HUES6 (cell line): ENCODE data around the gene AIP.

ENCODE experiments used
- H3K27ac ChIP-seq: 2 replicates; pipeline ENCODE4 v1.7.0; 2013; ENCODE audit warnings: low read depth, mild to moderate bottlenecking, low read length, inconsistent platforms
- H3K27me3 ChIP-seq: 2 replicates; pipeline ENCODE4 v1.6.1; 2013; ENCODE audit warnings: low read length; ENCODE audit not compliant: control insufficient read depth, insufficient read depth
- H3K36me3 ChIP-seq: 2 replicates; pipeline ENCODE4 v1.6.1; 2013; ENCODE audit warnings: low read length; ENCODE audit not compliant: control insufficient read depth, insufficient read depth
- H3K4me1 ChIP-seq: 2 replicates; pipeline ENCODE4 v1.6.1; 2013; ENCODE audit warnings: low read length; ENCODE audit not compliant: control insufficient read depth, insufficient read depth
- H3K4me3 ChIP-seq: 2 replicates; pipeline ENCODE4 v1.5.1; 2013; ENCODE audit warnings: low read depth, low read length
- H3K9ac ChIP-seq: one replicate; pipeline ENCODE4 v1.6.1; 2013; ENCODE audit warnings: mild to moderate bottlenecking, low read length
- H3K9me3 ChIP-seq: 2 replicates; pipeline ENCODE4 v1.6.1; 2013; ENCODE audit warnings: low read depth, low read length; ENCODE audit not compliant: control insufficient read depth, insufficient read depth

The AIP gene

DNA sequence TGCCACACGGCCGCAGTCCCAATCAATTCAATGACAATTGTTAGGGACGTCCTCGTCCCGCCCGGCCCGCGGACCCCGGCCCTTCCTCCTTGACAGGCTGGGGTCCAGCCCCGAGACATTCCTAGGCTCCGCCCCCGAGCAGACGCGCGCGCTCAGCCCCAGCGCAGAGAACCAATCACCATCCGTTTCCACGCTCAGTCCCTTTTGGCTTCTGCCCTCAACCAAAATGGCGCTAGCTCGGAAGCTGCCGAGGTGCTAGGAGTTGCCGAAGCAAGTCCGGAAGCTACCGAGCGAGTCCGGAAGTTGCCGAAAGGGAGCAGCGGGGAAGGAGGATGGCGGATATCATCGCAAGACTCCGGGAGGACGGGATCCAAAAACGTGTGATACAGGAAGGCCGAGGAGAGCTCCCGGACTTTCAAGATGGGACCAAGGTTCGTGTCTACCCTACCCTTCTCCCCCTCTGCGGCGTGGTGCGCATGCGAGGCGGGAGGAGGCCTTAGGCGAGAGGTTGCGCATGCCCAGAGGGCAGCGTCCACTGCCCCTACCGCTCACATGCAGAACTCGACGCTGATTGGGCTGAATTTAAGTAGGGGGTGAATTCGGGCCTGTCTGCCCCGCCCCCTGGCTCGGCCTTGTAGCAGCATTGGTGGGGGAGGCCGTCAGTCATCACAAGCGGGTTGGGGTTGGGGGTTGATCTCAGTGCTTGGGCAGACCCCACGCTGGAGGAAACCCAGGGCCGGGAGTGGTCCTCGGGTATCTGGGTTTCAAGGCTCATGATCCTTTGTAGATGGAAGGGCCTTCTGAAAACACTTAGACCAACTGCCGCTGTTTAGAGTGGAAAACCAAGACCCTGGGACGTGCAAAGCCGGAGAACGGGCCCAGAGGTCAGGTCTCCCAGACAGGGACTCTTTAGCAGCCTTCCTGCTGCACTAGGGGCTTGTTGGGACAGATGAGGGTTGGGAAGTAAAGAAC is at the start of gene AIP:
Gene AIP (plus strand): TSS at position 200 of the 972 bp plus-strand sequence. CDS start 133 bp downstream, at position 333.
- Histone ChIP-seq H3K36me3 (0 out of 2 replicates have a peak, but pooled peaks cover 3% of the 10 kb centered on the region), H3K9me3 (no peaks in the 10 kb centered on the region), H3K27me3 (no peaks in the 10 kb centered on the region; the same call in 1 of the 2 replicates), H3K4me1 (no peaks in the 10 kb centered on the region; the same call in 1 of the 2 replicates), H3K27ac (no peak within 1 kb of the TSS; the same call in 1 of the 2 replicates), H3K9ac (peak within 1 kb of the TSS; percentile 48), H3K4me3 (peak within 1 kb of the TSS; percentile 53)

DNA sequence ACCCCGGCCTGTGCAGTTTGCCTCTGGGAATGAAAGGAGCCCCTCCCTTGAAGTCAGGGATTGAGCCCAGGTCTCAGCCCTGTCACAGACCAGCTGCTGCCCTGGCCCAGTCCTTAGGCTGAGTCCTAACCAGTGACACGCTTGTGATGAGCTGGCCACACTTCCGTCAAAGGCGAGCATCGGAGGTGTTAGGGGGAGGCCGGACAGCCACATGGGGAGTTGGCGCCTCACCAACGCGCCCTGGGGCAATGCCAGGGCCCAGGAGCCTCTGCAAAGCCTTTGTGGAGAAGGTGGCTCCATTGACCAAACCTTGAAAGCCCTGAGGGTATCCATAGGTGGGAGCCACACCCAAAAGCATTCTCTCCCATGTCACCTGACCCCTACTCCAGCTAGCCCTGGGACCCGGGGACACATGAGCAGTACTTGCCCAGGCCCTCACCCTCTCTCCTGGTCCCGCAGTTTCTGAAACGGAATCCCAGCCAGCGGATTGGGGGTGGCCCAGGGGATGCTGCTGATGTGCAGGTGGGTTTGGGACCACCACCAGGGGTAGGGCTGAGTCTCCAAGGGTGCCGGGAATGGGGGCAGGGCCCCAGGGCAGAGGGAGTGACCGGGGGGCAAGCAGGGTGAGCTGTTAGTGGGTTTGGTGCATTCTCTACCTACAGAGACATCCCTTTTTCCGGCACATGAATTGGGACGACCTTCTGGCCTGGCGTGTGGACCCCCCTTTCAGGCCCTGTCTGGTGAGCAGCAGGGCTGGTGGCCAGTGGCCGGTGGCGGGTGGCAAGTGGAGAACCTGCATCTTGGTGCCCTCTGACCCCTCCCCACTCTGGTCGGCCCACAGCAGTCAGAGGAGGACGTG is 49.1 kb upstream of the AIP start:
- Histone ChIP-seq H3K36me3 (peaks cover 70% of the 10 kb centered on the region), H3K4me3 (no peak overlapping the region), H3K9me3 (no peaks in the 10 kb centered on the region), H3K27ac (no peak overlapping the region), H3K27me3 (no peaks in the 10 kb centered on the region), H3K9ac (no peak overlapping the region), H3K4me1 (peaks cover 25% of the 10 kb centered on the region)

DNA sequence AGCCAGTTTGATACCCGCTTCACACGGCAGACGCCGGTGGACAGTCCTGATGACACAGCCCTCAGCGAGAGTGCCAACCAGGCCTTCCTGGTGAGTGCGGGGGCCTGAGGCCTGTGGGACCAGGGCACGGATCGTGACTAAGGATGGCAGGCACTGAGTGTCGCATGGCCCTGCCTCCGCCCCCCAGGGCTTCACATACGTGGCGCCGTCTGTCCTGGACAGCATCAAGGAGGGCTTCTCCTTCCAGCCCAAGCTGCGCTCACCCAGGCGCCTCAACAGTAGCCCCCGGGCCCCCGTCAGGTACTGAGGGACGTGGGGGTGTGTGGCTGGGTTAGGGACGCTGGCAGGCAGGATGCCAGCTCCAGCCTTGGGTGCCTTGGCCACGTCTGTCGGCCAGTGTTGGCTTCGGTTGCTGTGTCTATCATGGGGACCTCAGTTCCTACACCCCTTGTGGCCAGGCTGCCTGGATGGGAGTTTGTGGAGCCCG is 48.4 kb upstream of the AIP start:
- Histone ChIP-seq H3K9ac (no peak overlapping the region), H3K36me3 (peaks cover 75% of the 10 kb centered on the region), H3K4me3 (no peak overlapping the region), H3K27me3 (no peaks in the 10 kb centered on the region), H3K9me3 (no peaks in the 10 kb centered on the region), H3K27ac (no peak overlapping the region), H3K4me1 (peaks cover 25% of the 10 kb centered on the region)

DNA sequence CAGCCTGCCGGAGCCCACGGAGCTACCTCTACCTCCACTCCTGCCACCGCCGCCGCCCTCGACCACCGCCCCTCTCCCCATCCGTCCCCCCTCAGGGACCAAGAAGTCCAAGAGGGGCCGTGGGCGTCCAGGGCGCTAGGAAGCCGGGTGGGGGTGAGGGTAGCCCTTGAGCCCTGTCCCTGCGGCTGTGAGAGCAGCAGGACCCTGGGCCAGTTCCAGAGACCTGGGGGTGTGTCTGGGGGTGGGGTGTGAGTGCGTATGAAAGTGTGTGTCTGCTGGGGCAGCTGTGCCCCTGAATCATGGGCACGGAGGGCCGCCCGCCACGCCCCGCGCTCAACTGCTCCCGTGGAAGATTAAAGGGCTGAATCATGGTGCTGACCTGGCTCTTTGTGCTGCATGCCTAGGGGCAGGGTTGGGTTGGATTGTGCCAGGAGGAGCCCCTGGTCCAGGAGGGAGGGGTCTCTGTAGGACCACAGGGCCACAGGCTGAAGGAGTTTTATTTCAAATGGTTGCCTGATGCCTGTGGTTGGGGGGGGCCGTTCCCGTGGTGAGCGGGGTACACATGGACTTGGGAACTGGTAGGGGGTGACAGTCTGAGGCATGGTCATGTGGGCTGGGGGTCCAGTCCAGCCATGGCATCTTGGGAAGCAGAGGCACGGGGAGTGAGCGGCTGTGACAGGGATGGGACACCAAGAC is 47.6 kb upstream of the AIP start:
- peaks cover 72% of the 10 kb centered on the region for H3K36me3 ChIP-seq
- no peak overlapping the region for H3K4me3 ChIP-seq

DNA sequence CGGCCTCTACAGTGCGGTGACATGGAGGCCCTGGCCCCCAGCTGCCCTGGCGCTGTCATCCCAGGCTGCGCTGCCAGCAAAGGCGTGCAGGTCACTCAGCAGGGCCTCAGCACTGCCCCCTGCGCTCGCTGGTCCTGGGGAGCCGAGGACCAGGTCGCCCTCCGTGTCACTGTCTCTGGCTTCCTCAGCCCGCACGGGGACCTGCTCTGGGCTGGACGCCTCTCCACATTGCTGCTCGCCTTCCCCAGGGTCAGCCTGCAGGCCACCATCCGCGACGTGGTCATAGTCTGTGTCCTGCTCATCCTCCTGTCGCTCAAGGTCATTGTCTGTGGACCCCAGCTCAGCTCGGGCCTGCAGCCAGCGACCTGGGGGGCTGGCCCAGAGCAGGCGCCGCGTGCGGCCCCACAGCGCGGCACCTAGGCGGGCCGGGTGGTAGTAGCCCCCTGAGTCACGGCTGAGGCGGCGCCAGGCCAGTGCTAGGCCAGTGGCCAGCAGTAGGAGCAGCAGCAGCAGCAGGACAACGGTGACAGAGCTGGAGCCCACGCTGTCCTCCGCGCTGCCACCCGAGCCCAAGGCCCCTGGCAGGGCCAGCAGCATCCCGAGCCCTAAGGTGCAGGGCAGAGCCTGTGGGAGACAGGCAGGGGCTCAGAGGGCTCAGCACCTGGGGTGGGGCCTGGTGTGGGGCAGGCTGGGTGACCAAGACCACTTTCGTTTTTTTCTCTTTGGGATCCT is 46.9 kb upstream of the AIP start:
- Histone ChIP-seq H3K4me3 (no peak overlapping the region), H3K4me1 (peaks cover 25% of the 10 kb centered on the region), H3K27me3 (no peaks in the 10 kb centered on the region), H3K9me3 (no peaks in the 10 kb centered on the region), H3K36me3 (peaks cover 74% of the 10 kb centered on the region), H3K9ac (peak overlapping the region; percentile 77), H3K27ac (peak overlapping the region; percentile 88)

More for the DNA sequence above, 47.6 kb upstream of the AIP start:
- Histone ChIP-seq H3K4me1 (peaks cover 25% of the 10 kb centered on the region), H3K27me3 (no peaks in the 10 kb centered on the region), H3K27ac (peak overlapping the region; percentile 88), H3K9ac (peak overlapping the region; percentile 47), H3K9me3 (no peaks in the 10 kb centered on the region)

DNA sequence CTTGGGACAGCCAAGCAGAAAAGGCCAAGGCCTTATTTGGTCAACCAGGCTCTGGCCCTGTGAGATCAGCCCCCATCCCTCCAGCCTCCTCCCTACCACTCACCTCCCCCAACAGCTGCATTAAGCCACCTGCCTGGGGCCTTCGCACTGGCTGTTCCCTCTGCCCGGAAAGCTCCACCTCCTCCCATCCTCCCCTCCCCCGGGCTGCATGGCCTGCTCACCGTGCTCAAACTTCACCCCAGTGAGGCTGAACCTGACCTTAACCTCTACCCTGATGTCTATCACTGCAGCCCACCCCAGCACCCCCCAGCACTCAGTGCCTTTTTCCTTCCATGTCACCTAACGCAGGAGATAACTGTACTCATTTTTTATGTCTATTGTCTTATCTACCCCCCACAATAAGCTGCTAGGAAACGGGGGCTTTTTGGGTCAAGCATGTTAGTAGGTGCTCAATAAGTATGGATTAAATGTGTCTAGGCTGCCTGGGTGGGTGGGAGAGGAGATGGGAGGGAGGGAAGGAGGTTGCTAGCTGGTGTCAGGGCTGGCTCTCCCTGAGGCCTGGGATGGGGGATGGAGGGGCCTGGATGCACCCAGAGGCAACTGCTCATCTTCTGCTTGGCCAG is 46.3 kb upstream of the AIP start:
- peaks cover 76% of the 10 kb centered on the region for H3K36me3 ChIP-seq
- no peaks in the 10 kb centered on the region for H3K9me3 ChIP-seq
- 0 out of 2 replicates have a peak overlapping the region, but pooled peaks have one; percentile 4 for H3K4me3 ChIP-seq
- H3K27ac ChIP-seq: peak overlapping the region; percentile 88
- H3K4me1 ChIP-seq: peaks cover 25% of the 10 kb centered on the region
- peak overlapping the region; percentile 77 for H3K9ac ChIP-seq
- H3K27me3 ChIP-seq: no peaks in the 10 kb centered on the region

DNA sequence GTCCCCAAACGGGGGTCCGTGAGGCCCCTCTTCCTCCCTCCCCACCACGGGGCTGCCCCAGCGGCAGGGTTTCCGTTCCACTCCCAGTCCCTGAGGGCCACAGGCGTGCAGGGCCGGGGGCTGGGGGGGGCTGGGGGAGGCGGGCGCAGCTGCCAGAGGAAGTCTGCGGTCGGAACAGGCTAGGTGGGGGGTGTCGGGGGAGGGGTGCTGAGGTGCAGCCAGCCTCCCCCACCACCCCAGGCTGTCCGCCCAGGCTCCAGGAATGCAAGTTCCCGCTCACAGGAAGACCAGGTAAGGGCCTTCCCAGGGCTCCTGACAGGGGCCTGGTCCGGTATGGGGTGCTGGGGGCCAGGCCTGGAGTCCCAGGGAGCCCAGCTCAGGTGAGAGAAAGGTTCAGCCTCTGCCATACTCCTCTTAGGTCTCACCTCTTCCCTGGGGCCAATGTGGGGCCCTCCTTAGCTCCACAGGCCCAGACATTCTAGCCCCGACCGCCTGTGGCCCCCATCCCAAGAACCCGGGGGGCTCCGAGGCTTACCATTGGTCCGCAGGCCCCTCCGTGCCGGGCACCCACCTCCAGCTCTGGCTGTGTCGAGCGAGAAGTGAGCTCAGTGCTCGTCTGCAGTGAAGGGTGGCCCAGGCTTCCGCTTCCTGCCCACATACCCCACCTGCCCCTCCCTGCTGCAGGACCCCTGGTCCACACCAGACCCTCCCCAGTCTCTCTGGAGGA is 45.6 kb upstream of the AIP start, which contains the start of gene PTPRCAP:
Gene PTPRCAP (minus strand): TSS at position 601 of the 727 bp plus-strand sequence. CDS start 63 bp downstream, at position 538.
- Histone ChIP-seq H3K4me3 (0 out of 2 replicates have a peak within 1 kb of the TSS, but pooled peaks have one; percentile 4), H3K9ac (peak within 1 kb of the TSS; percentile 70), H3K4me1 (peaks cover 25% of the 10 kb centered on the region), H3K36me3 (peaks cover 75% of the 10 kb centered on the region), H3K27me3 (no peaks in the 10 kb centered on the region), H3K27ac (peak within 1 kb of the TSS; percentile 88), H3K9me3 (no peaks in the 10 kb centered on the region)

DNA sequence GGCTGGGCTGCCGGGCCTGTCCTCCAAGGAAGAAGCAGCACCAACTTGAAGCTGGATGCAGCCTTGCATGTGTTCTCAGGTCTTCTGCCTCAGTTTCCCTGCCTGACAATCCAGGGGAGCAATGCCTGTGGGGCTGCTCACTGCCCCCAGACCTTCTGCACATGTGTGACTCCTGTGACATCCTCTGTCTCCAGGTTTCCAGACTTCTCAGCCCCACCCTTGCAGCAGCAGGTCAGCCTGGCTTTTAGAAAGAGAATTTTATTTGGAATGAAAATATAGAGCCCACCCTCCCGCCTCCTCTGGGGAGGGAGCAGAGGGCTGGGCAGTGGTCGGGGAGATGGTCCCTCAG is 45.0 kb upstream of the AIP start:
- no peaks in the 10 kb centered on the region for H3K27me3 ChIP-seq
- no peak overlapping the region for H3K4me3 ChIP-seq
- H3K9me3 ChIP-seq: no peaks in the 10 kb centered on the region
- peak overlapping the region; percentile 70 for H3K9ac ChIP-seq
- H3K36me3 ChIP-seq: peaks cover 70% of the 10 kb centered on the region
- H3K4me1 ChIP-seq: peaks cover 25% of the 10 kb centered on the region
- peak overlapping the region; percentile 88 for H3K27ac ChIP-seq

DNA sequence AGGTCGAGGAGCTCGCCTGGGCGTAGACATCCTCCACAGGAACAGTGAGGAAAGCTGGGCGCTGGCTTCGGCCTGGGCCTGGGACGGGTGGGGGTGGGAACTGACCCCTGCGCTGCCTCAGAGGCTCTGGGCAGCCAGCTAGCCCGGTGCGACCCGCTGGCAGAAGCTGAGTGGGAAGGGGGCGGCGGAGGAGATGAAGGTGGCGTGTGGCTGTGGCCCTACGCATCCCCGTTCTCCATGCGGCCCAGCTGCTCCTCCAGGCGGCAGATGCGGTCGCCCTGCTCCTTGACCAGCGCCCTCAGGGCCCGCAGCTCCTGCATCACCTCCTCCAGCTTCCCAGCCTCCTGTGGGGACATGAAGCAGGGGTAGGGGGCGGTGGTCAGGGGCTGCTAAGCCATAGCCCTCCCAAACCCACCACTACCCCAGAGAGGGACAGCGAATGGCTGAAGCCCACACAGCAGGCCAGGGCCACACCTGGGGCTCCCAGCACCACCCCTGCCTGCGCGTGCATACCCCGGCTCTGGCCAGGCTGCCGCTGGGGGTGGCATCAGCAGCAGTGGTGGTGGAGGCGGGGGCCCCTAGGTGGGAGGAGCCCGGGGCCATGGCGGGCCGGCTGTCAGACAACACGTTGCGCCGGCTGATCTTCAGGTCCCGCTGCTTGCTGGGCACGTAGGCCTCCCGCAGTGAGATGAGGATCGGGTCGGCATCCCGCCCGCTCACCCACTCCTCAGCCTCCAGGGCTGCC is 44.5 kb upstream of the AIP start:
- Histone ChIP-seq H3K9me3 (no peaks in the 10 kb centered on the region), H3K4me1 (peaks cover 25% of the 10 kb centered on the region), H3K4me3 (no peak overlapping the region), H3K27ac (no peak overlapping the region), H3K9ac (peak overlapping the region; percentile 70), H3K27me3 (no peaks in the 10 kb centered on the region), H3K36me3 (peaks cover 64% of the 10 kb centered on the region)
